Tibial nerve (tissue), 4 donors: ENCODE measurements around the gene LRRC8A.

Source experiments
- CTCF ChIP-seq, 5 experiments: fragments of 200-600 bp in 3 of 5; fragments of 450-650 bp in 2 of 5; sonication (generic) in 3 of 5; IDR thresholded peaks; one replicate each; pipeline ENCODE4 v1.5.1; 2016 to 2019; ENCODE audit warnings: antibody characterized with exemption in 5 of 5, mild to moderate bottlenecking in 3 of 5, moderate library complexity in 2 of 5
- EP300 ChIP-seq, 2 donors: sonication (generic); formaldehyde crosslinking; IDR thresholded peaks; one replicate each; pipeline ENCODE4 v1.6.1; 2017; ENCODE audit warnings: antibody characterized with exemption in 2 of 2, mild to moderate bottlenecking in 1 of 2
- POLR2A ChIP-seq, 2 donors: fragments of 450-650 bp; IDR thresholded peaks; one replicate each; pipeline ENCODE4 v1.6.1; 2017; ENCODE audit warnings: antibody characterized with exemption in 2 of 2, mild to moderate bottlenecking in 2 of 2, moderate library complexity in 2 of 2

- TF ChIP-seq POLR2A (IDR thresholded peaks at IDR 0.05): no peak
- no peak for TF ChIP-seq CTCF (IDR thresholded peaks at IDR 0.05)
- TF ChIP-seq EP300 (IDR thresholded peaks at IDR 0.05): no peak
These were observed 32.3 kb downstream of the LRRC8A start for GRCh38 chr9:128913995-128914772.
